H1 (cell line): ENCODE data around the gene KCNQ2. TPM values are rescaled to one million over a fixed set of nuclear protein-coding genes. Genes with fewer than 3 reads are reported as not detected.
A peak's percentile ranks its signal among the peaks of the same experiment; 100 is the strongest.

Experiments
- CTCF ChIA-PET: fragments of 300-600 bp; sonication (Branson Sonifier 250); formaldehyde crosslinking; loops from one replicate; lab custom pipeline; 2021; ENCODE audit not compliant: partially characterized antibody; lab: Charles Lee
- POLR2A ChIA-PET: fragments of 300-600 bp; sonication (Branson Sonifier 250); formaldehyde crosslinking; loops from one replicate; lab custom pipeline; 2021; ENCODE audit warnings: inconsistent platforms; ENCODE audit not compliant: partially characterized antibody; lab: Charles Lee
- DNase-seq, 2 experiments: peaks; one replicate each; pipeline versions ENCODE4 v3.0.0 to v3.0.0-alpha.2; 2010 to 2022; ENCODE audit warnings: low spot score in 2 of 2, low read depth in 1 of 2, mixed read lengths in 1 of 2
- FAIRE-seq: peaks from 2 replicates; lab custom pipeline; 2011; peaks lifted over from hg19 to GRCh38; lab: Jason Lieb, UNC
- H2AFZ ChIP-seq: 2 replicates; pipeline ENCODE4 v1.8.1; 2012; ENCODE audit warnings: low read length, inconsistent platforms
- H2AK5ac ChIP-seq: 2 replicates; pipeline ENCODE4 v1.6.1; 2013; ENCODE audit warnings: low read depth, low read length
- H2BK120ac ChIP-seq: replicated peaks from 2 replicates; pipeline ENCODE3; 2013; ENCODE audit warnings: low read depth, low read length, inconsistent platforms
- H2BK12ac ChIP-seq: 2 replicates; pipeline ENCODE4 v1.6.1; 2013; ENCODE audit warnings: low read depth, low read length
- H2BK15ac ChIP-seq: 2 replicates; pipeline ENCODE4 v1.6.1; 2013; ENCODE audit warnings: low read length
- H2BK20ac ChIP-seq: 2 replicates; pipeline ENCODE4 v1.6.1; 2013; ENCODE audit warnings: low read length
- H2BK5ac ChIP-seq: 2 replicates; pipeline ENCODE4 v1.6.1; 2013; ENCODE audit warnings: low read depth, low read length
- H3K14ac ChIP-seq: 2 replicates; pipeline ENCODE4 v1.6.1; 2013; ENCODE audit warnings: inconsistent platforms; ENCODE audit not compliant: insufficient read length
- H3K18ac ChIP-seq: 2 replicates; pipeline ENCODE4 v1.6.1; 2013; ENCODE audit warnings: low read length; ENCODE audit errors: extremely low read depth
- H3K23ac ChIP-seq: 2 replicates; pipeline ENCODE4 v1.6.1; 2013; ENCODE audit warnings: inconsistent platforms; ENCODE audit not compliant: insufficient read length
- H3K23me2 ChIP-seq: 2 replicates; pipeline ENCODE4 v1.6.1; 2013; ENCODE audit warnings: low read depth, low read length
- H3K27ac ChIP-seq: 2 replicates; pipeline ENCODE4 v1.6.1; 2011; ENCODE audit warnings: low read depth, low read length, inconsistent platforms
- H3K27me3 ChIP-seq, 4 experiments: replicated peaks in 1 of 4; 1 replicate in 1 of 4; 2 replicates in 3 of 4; pipeline versions ENCODE4 v1.6.1 to v1.8.1; 2011 to 2013; ENCODE audit warnings: low read length in 3 of 4, mild to moderate bottlenecking in 3 of 4, inconsistent platforms in 2 of 4, mixed read lengths in 2 of 4, moderate library complexity in 1 of 4; ENCODE audit not compliant: control insufficient read depth in 3 of 4, insufficient read depth in 3 of 4; ENCODE audit errors: extremely low read depth in 1 of 4
- H3K36me3 ChIP-seq, 4 experiments: 2 replicates each; pipeline versions ENCODE4 v1.6.1 to v1.8.1; 2011 to 2013; ENCODE audit warnings: mild to moderate bottlenecking in 4 of 4, low read length in 3 of 4, moderate library complexity in 2 of 4, control low read depth in 1 of 4, inconsistent platforms in 1 of 4; ENCODE audit not compliant: insufficient read depth in 4 of 4, control insufficient read depth in 2 of 4
- H3K4ac ChIP-seq: replicated peaks from 2 replicates; pipeline ENCODE3; 2013; ENCODE audit warnings: low read length, low read depth, mixed read lengths, inconsistent platforms; ENCODE audit not compliant: insufficient read length
- H3K4me1 ChIP-seq, 4 experiments: replicated peaks in 1 of 4; 1 replicate in 1 of 4; 2 replicates in 3 of 4; pipeline versions ENCODE4 v1.6.1 to v1.8.1; 2011 to 2013; ENCODE audit warnings: low read length in 3 of 4, inconsistent platforms in 2 of 4, mixed read lengths in 1 of 4; ENCODE audit not compliant: insufficient read depth in 4 of 4, control insufficient read depth in 3 of 4
- H3K4me2 ChIP-seq, 2 experiments: 2 replicates each; pipeline versions ENCODE4 v1.6.1 to v1.8.1; 2011 to 2013; ENCODE audit warnings: low read depth in 2 of 2, low read length in 2 of 2, control low read depth in 1 of 2, inconsistent platforms in 1 of 2, mild to moderate bottlenecking in 1 of 2; ENCODE audit not compliant: insufficient read depth in 1 of 2
- H3K4me3 ChIP-seq, 4 experiments: fragments of 200-600, 300-600 bp in 1 of 4; sonication (generic), shearing (Covaris generic), sonication (Bioruptor Twin) in 1 of 4; 2 replicates each; pipeline versions ENCODE4 v1.5.1 to v1.8.1; 2011 to 2016; ENCODE audit warnings: low read length in 4 of 4, low read depth in 3 of 4, control low read depth in 2 of 4, inconsistent platforms in 2 of 4, mild to moderate bottlenecking in 2 of 4, mixed read lengths in 1 of 4, moderate library complexity in 1 of 4; ENCODE audit not compliant: insufficient read depth in 2 of 4; ENCODE audit errors: extremely low read depth in 1 of 4
- H3K56ac ChIP-seq: replicated peaks from 2 replicates; pipeline ENCODE3; 2013; ENCODE audit warnings: low read depth, mild to moderate bottlenecking, mixed read lengths, low read length, inconsistent platforms; ENCODE audit not compliant: insufficient read length
- H3K79me1 ChIP-seq: 2 replicates; pipeline ENCODE4 v1.6.1; 2013; ENCODE audit warnings: low read depth, low read length, control low read depth
- H3K79me2 ChIP-seq, 2 experiments: 2 replicates each; pipeline versions ENCODE4 v1.6.1 to v1.8.1; 2012 to 2013; ENCODE audit warnings: low read length in 2 of 2, mild to moderate bottlenecking in 2 of 2, inconsistent platforms in 1 of 2; ENCODE audit not compliant: insufficient read depth in 2 of 2, control insufficient read depth in 1 of 2
- H3K9ac ChIP-seq, 4 experiments: replicated peaks in 1 of 4; 1 replicate in 1 of 4; 2 replicates in 3 of 4; pipeline versions ENCODE4 v1.6.1 to v1.8.1; 2011 to 2013; ENCODE audit warnings: low read depth in 3 of 4, low read length in 3 of 4, control low read depth in 2 of 4, mild to moderate bottlenecking in 2 of 4, moderate library complexity in 2 of 4, inconsistent platforms in 1 of 4; ENCODE audit errors: extremely low read depth in 1 of 4
- H3K9me3 ChIP-seq, 2 experiments: 2 replicates each; pipeline versions ENCODE4 v1.6.1 to v1.8.1; 2012 to 2013; ENCODE audit warnings: mild to moderate bottlenecking in 2 of 2, moderate library complexity in 2 of 2, control low read depth in 1 of 2, inconsistent platforms in 1 of 2, low read depth in 1 of 2, low read length in 1 of 2, mixed read lengths in 1 of 2; ENCODE audit not compliant: insufficient read depth in 2 of 2
- H4K20me1 ChIP-seq, 2 experiments: replicated peaks in 1 of 2; 2 replicates each; pipeline versions ENCODE3 to v1.8.1; 2011 to 2013; ENCODE audit warnings: inconsistent platforms in 2 of 2, low read length in 2 of 2, mild to moderate bottlenecking in 1 of 2; ENCODE audit not compliant: insufficient read depth in 2 of 2, control insufficient read depth in 1 of 2
- H4K5ac ChIP-seq: 2 replicates; pipeline ENCODE4 v1.6.1; 2013; ENCODE audit warnings: low read length, low read depth, mixed read lengths, inconsistent platforms; ENCODE audit not compliant: insufficient read length
- H4K8ac ChIP-seq: 2 replicates; pipeline ENCODE4 v1.8.0; 2013; ENCODE audit warnings: mild to moderate bottlenecking, moderate library complexity, low read length, inconsistent platforms; ENCODE audit not compliant: insufficient read depth; ENCODE audit errors: extremely low read depth
- H4K91ac ChIP-seq: replicated peaks from 2 replicates; pipeline ENCODE3; 2013; ENCODE audit warnings: low read length, mixed read lengths, inconsistent platforms; ENCODE audit not compliant: insufficient read length
- CREB1 ChIP-seq: IDR thresholded peaks from 2 replicates; pipeline ENCODE4 v1.6.1; 2012; ENCODE audit warnings: inconsistent platforms
- GABPA ChIP-seq: IDR thresholded peaks from 2 replicates; pipeline ENCODE4 v1.6.1; 2011; ENCODE audit warnings: mild to moderate bottlenecking, low read length, moderate library complexity, borderline replicate concordance; ENCODE audit not compliant: insufficient read depth
- GTF2F1 ChIP-seq: IDR thresholded peaks from 2 replicates; pipeline ENCODE4 v1.6.1; 2012; ENCODE audit warnings: low read depth, low read length, improper control_type of control experiment, borderline replicate concordance
- JUND ChIP-seq: IDR thresholded peaks from 2 replicates; pipeline ENCODE4 v1.6.1; 2011; ENCODE audit warnings: mild to moderate bottlenecking, improper control_type of control experiment, low read length
- KDM4A ChIP-seq: IDR thresholded peaks from one replicate; pipeline ENCODE4 v1.7.1; 2012; ENCODE audit warnings: low read depth, mild to moderate bottlenecking, moderate library complexity, low read length, inconsistent platforms; ENCODE audit not compliant: severe bottlenecking
- KDM5A ChIP-seq: fragments of 200-600 bp; IDR thresholded peaks from 2 replicates; pipeline ENCODE4 v1.7.1; 2012; ENCODE audit warnings: mild to moderate bottlenecking, low read length, inconsistent platforms, mixed read lengths
- POLR2A ChIP-seq, 2 experiments: IDR thresholded peaks; 1 replicate in 1 of 2; 2 replicates in 1 of 2; pipeline ENCODE4 v1.6.1; 2011; ENCODE audit warnings: low read depth in 2 of 2, low read length in 2 of 2, mild to moderate bottlenecking in 2 of 2; ENCODE audit errors: control extremely low read depth in 1 of 2
- POLR2AphosphoS5 ChIP-seq: IDR thresholded peaks from 2 replicates; pipeline ENCODE4 v1.6.1; 2011; ENCODE audit warnings: low read depth, low read length
- RBBP5 ChIP-seq: IDR thresholded peaks from 2 replicates; pipeline ENCODE4 v1.7.1; 2012; ENCODE audit warnings: low read depth, mild to moderate bottlenecking, inconsistent platforms, low read length, moderate library complexity, borderline replicate concordance
- SRF ChIP-seq: IDR thresholded peaks from 2 replicates; pipeline ENCODE4 v1.6.1; 2011; ENCODE audit warnings: mild to moderate bottlenecking, low read depth, low read length, moderate library complexity
- SUZ12 ChIP-seq: fragments of 200-600 bp; sonication (generic); IDR thresholded peaks from 2 replicates; pipeline ENCODE4 v1.6.1; 2012; ENCODE audit warnings: mild to moderate bottlenecking, inconsistent platforms, low read length, moderate library complexity, mixed read lengths
- TBP ChIP-seq: IDR thresholded peaks from 2 replicates; pipeline ENCODE4 v1.6.1; 2011; ENCODE audit warnings: low read depth, low read length, improper control_type of control experiment
- USF2 ChIP-seq: IDR thresholded peaks from 2 replicates; pipeline ENCODE4 v1.6.1; 2011; ENCODE audit warnings: low read length, improper control_type of control experiment
- WGBS, 2 experiments: shearing (Covaris generic) in 1 of 2; methylation state at CpG; one replicate each; pipeline versions ENCODE4 v1.1.6 to v1.1.7; 2013 to 2015; ENCODE audit warnings: low lambda C conversion rate in 2 of 2, mixed read lengths in 2 of 2, inconsistent platforms in 1 of 2, low coverage in 1 of 2, missing lambda C conversion rate in 1 of 2; ENCODE audit not compliant: insufficient replicate concordance in 2 of 2, insufficient coverage in 1 of 2, insufficient read length in 1 of 2; ENCODE audit errors: extremely low coverage in 1 of 2, missing lambda C conversion rate in 1 of 2; 5-methylcytosine and 5-hydroxymethylcytosine counted together
- polyA plus RNA-seq, 7 experiments: library from polyadenylated mRNA; depleted of rRNA in 3 of 7; stranded (reverse) in 5 of 7; unstranded in 2 of 7; fragments of >200 nt in 5 of 7; fragments of 200-250 nt in 2 of 7; gene quantifications; 1 replicate in 5 of 7; 2 replicates in 1 of 7; 4 replicates in 1 of 7; pipeline versions ENCODE4 v1.2.1 to v1.2.3, GENCODE V29; 2011 to 2013; ENCODE audit warnings: missing spikeins in 2 of 7, mixed read lengths in 2 of 7
- total RNA-seq: library from RNA; stranded (reverse); fragmentation: NEBNext Ultra II Directional; extraction: Animal tissue kit (Norgen Biotek cat#: 25700); gene quantifications from 2 replicates; pipeline ENCODE4 v1.2.1, GENCODE V29; 2021

Gene KCNQ2
- total and polyA plus RNA-seq, 2 of the 8 experiments (the other 6 are each of a cell fraction or from before 2014, with no cell fraction given): 82.6 to 243 TPM

DNA sequence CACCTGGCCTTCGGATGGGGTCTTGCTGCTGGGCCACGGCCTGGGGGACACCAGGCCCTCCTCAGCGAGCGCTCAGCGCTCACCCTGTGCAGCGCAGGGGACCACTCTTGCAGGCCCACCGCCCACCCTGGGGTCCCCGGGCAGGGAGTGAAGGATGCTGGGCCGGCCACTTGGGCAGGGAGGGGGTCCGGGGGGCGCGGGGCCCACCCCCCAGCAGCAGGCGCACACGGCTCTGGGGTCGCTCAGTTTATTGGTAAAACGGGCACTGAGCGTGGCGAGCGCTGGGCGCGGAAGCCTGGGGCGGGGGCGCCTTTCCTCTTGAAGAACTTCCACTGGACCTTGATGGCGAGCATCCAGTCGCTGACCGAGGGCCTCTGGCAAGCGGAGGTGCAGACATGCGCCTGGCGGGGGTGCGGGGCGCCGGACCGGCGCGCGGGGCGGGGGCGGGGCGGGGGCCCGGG, 15.4 kb upstream of the KCNQ2 start:
- no peak overlapping the region for H3K27ac ChIP-seq
- H3K9me3 ChIP-seq: peaks cover 4% of the 10 kb centered on the region in 2 experiments; a peak in 1 of 4 replicates
- H3K4ac ChIP-seq: no peak overlapping the region
- H2AFZ ChIP-seq: no peak overlapping the region
- H3K23me2 ChIP-seq: peaks cover 16% of the 10 kb centered on the region; the same call in 1 of the 2 replicates
- DNase-seq (peak in 1 of 2 experiments; percentile 54), FAIRE-seq (no peak)
- H3K36me3 ChIP-seq: peaks cover 0 to 5% (median 1%) of the 10 kb centered on the region in 4 experiments; a peak in 5 of 8 replicates
- H3K27me3 ChIP-seq: peaks cover 0 to 21% (median 15%) of the 10 kb centered on the region in 4 experiments; a peak in 6 of 7 replicates
- peak overlapping the region; percentile 63 to 65 for H3K4me2 ChIP-seq
- H4K20me1 ChIP-seq: peaks cover 0 to 7% of the 10 kb centered on the region in 2 experiments
- no peak overlapping the region for H3K56ac ChIP-seq
- 44% methylated on average over 21 of the region's 40 CpGs; no CpG with 5 or more reads in 1 of the 2 experiments for WGBS, 2 experiments
- peak overlapping the region in 2 of 4 experiments; percentile 14 to 51; a peak in 3 of 8 replicates for H3K4me3 ChIP-seq
- H3K79me2 ChIP-seq: no peaks in the 10 kb centered on the region
- peak overlapping the region; percentile 25 for H4K91ac ChIP-seq
- H2BK120ac ChIP-seq: no peak overlapping the region
- H3K4me1 ChIP-seq: peaks cover 0 to 17% (median 6%) of the 10 kb centered on the region in 4 experiments; a peak in 5 of 7 replicates
- ChIA-PET POLR2A (interaction anchor here (0.7 to 1.5 kb wide), 4 partner anchors 8 to 46 kb away, joined by 3 to 8 read pairs (median 4); no protein-coding TSS in a partner anchor), CTCF (interaction anchor here (1.3 to 1.4 kb wide), 2 partner anchors 8 to 11 kb away, joined by 3 to 6 read pairs; no protein-coding TSS in a partner anchor)
- no peak overlapping the region for H4K5ac ChIP-seq
- no peak overlapping the region for H3K23ac ChIP-seq
- no peak overlapping the region for H2BK5ac ChIP-seq
- H3K18ac ChIP-seq: no peak overlapping the region; the same call in 1 of the 2 replicates
- H4K8ac ChIP-seq: peak overlapping the region; percentile 51; the same call in 1 of the 2 replicates
- no peak overlapping the region for H3K9ac ChIP-seq
- no peak overlapping the region for H3K14ac ChIP-seq
- no peak overlapping the region; the same call in 1 of the 2 replicates for H2BK20ac ChIP-seq
- no peak overlapping the region for H2BK12ac ChIP-seq
- H2BK15ac ChIP-seq: no peak overlapping the region
- H3K79me1 ChIP-seq: no peaks in the 10 kb centered on the region
- H2AK5ac ChIP-seq: no peak overlapping the region
- TF ChIP-seq POLR2A (IDR thresholded peaks at IDR 0.05; ENCODE audit: control extremely low read depth in 1 of 2, low read depth in 2 of 2, low read length in 2 of 2) (no peak), TBP (no peak), KDM5A (no peak), GABPA (0 out of 2 replicates have a peak, but pooled peaks have one; percentile 9), SRF (no peak), KDM4A (peak; percentile 13), USF2 (no peak), RBBP5 (no peak), SUZ12 (peak; percentile 40; the same call in 1 of the 2 replicates), GTF2F1 (no peak), POLR2AphosphoS5 (no peak), JUND (no peak), CREB1 (no peak)
